Stimulated activated naive CD8-positive, alpha-beta T cell treated with anti-CD3 and anti-CD28 coated beads, Interleukin-15, Interleukin-2, amounts not matched to agents 100 ng/mL and 50 ng/mL, for 24 hours (primary cell): ENCODE results near the gene FAM151A.

Source experiments
- H3K27ac Mint-ChIP-seq: one replicate; pipeline ENCODE4 v1.8.0; 2021; ENCODE audit warnings: mild to moderate bottlenecking, mixed read lengths
- H3K27me3 Mint-ChIP-seq: one replicate; pipeline ENCODE4 v1.8.0; 2021; ENCODE audit warnings: mixed read lengths
- H3K36me3 Mint-ChIP-seq: one replicate; pipeline ENCODE4 v1.8.0; 2021; ENCODE audit warnings: low read depth, mixed read lengths
- H3K4me1 Mint-ChIP-seq: one replicate; pipeline ENCODE4 v1.8.0; 2021; ENCODE audit warnings: low read depth, mixed read lengths
- H3K4me3 Mint-ChIP-seq: one replicate; pipeline ENCODE4 v1.8.0; 2021; ENCODE audit warnings: mild to moderate bottlenecking, mixed read lengths
- H3K9me3 Mint-ChIP-seq: one replicate; pipeline ENCODE4 v1.8.0; 2021; ENCODE audit warnings: mixed read lengths

FAM151A gene

DNA sequence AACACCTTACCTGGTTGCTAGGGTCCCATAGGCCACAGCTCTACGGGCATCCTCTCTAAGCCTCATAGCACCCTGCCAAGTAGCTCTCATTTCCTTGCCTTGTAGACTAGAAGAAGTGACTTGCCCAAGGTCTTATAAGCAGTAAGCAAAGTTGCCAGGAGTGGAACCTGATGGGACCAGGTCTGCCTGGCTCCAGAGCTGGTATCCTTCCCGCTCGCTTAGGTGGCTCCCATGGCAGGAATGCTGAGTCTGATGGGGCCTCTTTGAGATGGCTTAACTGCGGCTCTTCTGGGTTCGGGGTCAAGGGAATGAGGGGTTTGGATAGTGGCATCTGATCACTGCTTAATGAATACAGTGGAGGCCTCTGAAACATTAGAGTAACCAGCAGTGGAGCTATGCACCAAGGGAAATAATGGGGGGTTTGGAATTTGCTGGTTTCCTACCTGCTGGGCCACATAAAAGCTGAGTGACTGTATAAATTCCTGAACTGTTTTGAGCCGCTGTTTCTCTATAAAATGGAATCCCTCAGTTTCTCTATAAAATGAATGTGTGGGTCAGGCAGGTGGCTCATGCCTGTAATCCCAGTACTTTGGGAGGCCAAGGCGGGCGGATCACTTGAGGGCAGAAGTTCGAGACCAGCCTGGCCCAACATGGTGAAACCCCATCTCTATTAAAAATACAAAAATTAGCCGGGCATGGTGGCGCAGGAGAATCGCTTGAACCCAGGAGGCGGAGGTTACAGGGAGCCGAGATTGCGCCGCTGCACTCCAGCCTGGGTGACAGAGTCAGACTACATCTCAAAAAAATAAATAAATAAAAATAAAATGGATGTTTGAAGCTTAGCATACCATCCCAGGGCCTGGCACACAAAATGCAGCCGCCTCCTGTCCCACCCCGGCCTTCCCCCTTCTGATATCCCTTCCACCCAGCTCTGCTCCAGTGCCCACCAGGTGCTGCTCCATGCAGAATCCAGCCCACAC lies 12.4 kb downstream of the FAM151A start:
- no peaks in the 10 kb centered on the region for H3K9me3 Mint-ChIP-seq
- H3K4me3 Mint-ChIP-seq, result no peak overlapping the region
- no peaks in the 10 kb centered on the region for H3K27me3 Mint-ChIP-seq
- no peak overlapping the region for H3K27ac Mint-ChIP-seq
- H3K36me3 Mint-ChIP-seq, result no peaks in the 10 kb centered on the region
- H3K4me1 Mint-ChIP-seq, result no peaks in the 10 kb centered on the region

DNA sequence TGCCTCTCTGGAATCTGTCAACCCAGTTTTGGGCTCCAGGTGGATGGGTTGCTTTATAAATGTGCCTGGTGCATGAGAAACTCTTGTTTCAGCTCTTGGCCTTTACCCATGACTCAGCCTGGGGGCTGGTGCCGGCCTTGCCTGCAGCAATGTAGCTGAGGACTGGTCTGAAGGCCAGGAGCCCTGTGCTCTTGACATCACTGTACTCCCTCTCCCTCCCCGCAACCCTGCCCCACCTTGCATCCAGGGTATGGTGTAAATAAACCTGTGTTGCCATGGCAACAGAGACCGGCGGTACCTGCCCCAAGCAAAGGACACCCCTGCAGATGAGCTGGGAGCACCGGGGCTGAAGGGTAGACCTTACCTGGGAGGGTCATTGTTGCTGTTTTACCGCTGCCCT lies 13.3 kb downstream of the FAM151A start:
- Mint-ChIP-seq H3K9me3 (no peaks in the 10 kb centered on the region), H3K36me3 (no peaks in the 10 kb centered on the region), H3K27ac (no peak overlapping the region), H3K4me3 (no peak overlapping the region), H3K4me1 (peaks cover 4% of the 10 kb centered on the region), H3K27me3 (no peaks in the 10 kb centered on the region)

DNA sequence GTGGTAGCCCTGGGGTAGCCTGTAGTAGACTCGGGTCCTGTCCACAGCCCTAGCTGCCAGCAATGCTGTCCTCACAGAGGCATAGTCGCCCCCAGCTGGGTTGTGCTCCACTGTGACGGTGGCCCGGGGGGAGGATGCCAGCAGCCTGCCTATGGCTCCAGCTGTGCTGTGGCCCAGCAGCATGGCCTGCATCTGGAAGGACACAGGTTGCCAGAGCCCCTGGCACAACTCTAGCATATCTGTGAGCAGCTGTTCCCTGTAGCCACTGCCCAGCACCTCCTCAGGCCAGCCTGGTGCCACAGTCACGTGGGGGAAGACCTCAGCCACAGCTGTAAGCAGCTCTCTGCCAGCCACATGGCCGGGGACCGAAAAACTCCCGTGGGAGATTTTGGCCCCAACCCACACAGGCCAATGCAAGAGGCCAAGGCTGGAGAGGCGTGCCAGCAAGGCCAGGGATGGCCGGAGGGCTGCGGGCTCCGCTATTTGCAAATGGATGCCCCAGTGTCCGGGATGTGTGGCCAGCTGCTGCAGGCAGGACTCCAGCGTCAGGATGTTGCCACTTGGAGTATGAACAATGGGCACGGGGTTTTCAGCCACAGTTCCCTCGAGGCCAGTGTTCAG lies 13.9 kb downstream of the FAM151A start:
- no peaks in the 10 kb centered on the region for H3K36me3 Mint-ChIP-seq
- no peaks in the 10 kb centered on the region for H3K27me3 Mint-ChIP-seq
- no peak overlapping the region for H3K4me3 Mint-ChIP-seq
- no peaks in the 10 kb centered on the region for H3K9me3 Mint-ChIP-seq
- no peak overlapping the region for H3K27ac Mint-ChIP-seq
- peaks cover 11% of the 10 kb centered on the region for H3K4me1 Mint-ChIP-seq

DNA sequence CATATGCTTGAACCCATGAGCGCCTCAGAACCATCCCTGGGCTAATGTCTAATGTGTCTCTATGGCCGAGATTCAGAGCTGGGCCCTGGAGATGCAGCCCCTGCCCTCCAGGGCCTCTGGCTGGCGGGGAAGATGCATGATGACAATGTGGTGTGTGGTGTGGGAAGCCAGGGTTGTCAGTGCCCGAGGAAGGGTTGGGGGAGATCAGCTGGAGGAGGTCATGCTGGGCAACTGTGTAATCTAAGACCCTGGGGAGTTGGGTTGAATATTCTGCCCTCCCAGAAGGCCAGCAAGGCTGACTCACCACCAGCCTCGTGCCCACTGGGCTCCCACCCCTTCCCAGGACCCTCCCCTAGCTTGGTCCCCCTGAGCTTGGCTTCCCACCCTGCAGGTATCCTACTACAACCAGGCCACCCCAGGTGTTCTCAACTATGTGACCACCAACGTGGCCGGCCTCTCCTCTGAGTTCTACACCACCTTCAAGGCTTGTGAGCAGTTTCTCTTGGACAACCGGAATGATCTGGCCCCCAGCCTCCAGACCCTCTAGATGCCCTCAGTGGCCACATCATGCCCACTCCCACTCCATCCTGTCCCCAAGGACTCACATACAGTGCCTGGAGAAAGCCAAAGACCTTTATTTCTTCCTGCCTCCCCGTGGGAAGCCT lies 14.6 kb downstream of the FAM151A start:
- Mint-ChIP-seq H3K4me3 (no peak overlapping the region), H3K4me1 (peaks cover 14% of the 10 kb centered on the region), H3K9me3 (no peaks in the 10 kb centered on the region), H3K27me3 (no peaks in the 10 kb centered on the region), H3K36me3 (no peaks in the 10 kb centered on the region), H3K27ac (no peak overlapping the region)

DNA sequence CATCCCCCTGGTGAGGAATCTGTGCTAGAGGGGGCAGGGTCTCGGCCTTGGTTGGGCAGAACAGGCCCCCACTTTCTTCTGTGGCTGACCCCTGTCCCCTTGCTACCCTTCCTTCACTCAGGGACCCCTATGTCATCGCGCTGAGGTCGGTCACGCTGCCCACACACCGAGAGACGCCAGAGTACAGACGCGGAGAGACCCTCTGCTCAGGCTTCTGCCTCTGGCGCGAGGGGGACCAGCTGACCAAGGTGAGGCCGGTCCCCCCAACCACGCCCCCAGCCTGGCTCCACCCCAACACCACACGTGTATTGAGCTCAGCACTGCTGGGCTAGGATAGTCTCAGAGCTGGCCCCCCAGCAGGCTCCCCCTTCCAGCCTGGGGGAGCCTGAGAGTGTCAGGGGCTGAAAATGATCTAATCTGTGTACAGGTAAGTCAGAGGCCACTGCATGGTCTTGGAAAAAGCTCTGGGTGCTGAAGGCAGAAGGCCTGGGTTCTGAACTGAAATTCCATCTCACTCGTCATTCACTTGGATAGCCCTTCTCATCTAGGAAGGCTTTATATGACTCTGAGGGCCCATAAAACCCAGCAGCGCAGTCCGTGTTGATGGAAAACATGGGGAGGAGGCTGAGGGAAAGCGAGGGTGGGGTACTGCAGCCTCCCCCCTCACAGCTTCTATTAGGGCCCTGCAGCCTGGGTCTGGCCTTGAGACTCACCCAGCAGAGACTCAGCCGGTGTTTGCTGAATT lies 15.3 kb downstream of the FAM151A start:
- Mint-ChIP-seq H3K27me3 (no peaks in the 10 kb centered on the region), H3K4me1 (peaks cover 14% of the 10 kb centered on the region), H3K9me3 (no peaks in the 10 kb centered on the region), H3K36me3 (no peaks in the 10 kb centered on the region), H3K4me3 (no peak overlapping the region), H3K27ac (no peak overlapping the region)

DNA sequence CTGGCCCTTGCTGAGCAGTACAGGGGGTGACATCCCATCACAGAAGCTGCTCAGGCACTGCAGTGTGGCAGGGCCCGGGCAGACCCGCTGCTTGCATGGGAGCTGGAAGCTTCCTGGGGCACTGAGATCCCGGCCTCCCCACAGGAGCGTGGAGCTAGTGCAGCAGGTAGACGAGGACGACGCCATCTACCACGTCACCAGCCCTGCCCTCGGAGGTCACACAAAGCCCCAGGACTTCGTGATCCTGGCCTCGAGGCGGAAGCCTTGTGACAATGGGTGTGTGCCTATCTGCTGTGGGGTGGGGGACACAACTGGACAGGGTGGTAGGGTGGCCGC lies 16.4 kb downstream of the FAM151A start:
- H3K4me3 Mint-ChIP-seq, result no peak overlapping the region
- no peaks in the 10 kb centered on the region for H3K9me3 Mint-ChIP-seq
- no peaks in the 10 kb centered on the region for H3K36me3 Mint-ChIP-seq
- no peak overlapping the region for H3K27ac Mint-ChIP-seq
- H3K4me1 Mint-ChIP-seq, result peaks cover 14% of the 10 kb centered on the region
- H3K27me3 Mint-ChIP-seq, result no peaks in the 10 kb centered on the region

DNA sequence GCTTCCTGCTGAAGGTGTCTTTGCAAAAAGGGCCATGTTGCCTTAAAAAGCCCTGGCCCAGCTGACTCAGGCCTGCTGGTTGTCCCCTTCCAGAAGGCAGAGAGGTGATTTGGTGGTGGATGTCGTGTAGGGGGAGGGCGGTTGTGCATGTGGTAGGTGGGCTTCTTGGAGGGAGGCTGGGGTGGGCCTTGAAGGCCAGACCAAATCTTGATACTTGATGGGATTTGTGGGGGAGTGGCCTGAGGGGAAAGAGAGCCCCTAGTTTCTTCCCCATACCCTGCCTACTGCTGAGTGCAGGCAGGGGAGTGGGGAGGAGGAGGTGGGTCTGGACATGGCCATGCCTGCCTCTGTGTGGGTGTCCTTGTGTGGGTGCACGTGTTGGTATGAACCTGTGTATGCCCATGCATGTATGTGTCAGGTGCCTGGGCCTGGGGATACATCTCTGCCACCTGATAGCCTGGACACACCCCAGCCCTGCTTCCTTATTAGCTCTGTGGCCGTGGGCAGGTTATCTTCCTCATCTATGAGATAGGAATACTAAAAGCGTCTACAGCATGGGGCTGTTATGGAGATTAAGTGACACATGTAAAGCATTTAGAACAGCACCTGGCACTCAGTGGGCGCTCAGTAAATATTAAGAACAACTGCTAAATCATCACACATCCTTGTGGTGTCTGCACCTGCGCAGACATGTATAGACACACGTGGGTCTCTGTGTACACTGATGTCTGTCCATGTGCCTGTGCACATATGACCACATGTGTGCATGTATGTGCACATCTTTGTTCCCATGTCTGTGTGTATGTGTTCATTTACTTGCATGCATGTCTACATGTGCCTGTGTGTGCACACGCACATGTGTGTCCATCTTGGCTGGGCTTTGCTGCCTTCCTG lies 17.0 kb downstream of the FAM151A start:
- peaks cover 14% of the 10 kb centered on the region for H3K4me1 Mint-ChIP-seq
- no peaks in the 10 kb centered on the region for H3K9me3 Mint-ChIP-seq
- H3K4me3 Mint-ChIP-seq, result no peak overlapping the region
- H3K36me3 Mint-ChIP-seq, result no peaks in the 10 kb centered on the region
- no peak overlapping the region for H3K27ac Mint-ChIP-seq
- H3K27me3 Mint-ChIP-seq, result no peaks in the 10 kb centered on the region

DNA sequence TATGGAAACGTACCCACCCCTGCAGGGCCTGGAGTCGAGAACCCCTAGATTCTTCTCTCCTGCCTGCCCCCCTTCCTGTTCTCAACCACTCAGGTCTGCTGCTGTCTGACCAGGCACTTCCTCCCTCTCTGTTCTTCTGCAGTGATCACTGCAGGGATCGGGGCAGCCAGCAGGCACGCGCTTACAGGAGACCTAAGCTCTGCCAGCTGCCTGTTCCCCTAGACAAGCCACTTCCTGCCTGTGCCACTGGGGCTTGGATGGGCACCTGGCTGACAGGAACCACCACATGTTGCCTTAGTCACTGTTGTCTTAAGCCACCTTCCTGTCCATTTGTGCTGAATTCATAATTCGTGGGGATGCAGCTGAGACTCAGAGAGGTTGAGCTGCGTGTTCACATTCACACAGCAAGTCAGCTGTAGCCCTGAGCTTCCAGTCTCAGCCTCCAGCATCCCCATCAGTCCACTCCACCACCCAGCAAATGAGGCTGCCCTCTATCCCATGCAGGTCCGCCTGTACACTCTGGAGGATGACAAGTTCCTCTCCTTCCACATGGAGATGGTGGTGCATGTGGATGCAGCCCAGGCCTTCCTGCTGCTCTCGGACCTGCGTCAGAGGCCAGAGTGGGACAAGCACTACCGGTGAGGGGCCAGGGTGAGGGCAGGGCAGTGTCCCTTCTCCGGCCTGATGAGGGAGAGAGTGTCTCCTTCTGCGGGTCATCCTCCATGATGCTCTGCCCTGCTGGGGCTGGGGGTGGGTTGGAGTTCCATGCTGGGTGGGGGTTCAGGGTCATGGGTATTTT lies 18.6 kb downstream of the FAM151A start:
- Mint-ChIP-seq H3K4me1 (peaks cover 14% of the 10 kb centered on the region), H3K36me3 (no peaks in the 10 kb centered on the region), H3K4me3 (no peak overlapping the region), H3K27me3 (no peaks in the 10 kb centered on the region), H3K9me3 (no peaks in the 10 kb centered on the region), H3K27ac (no peak overlapping the region)

DNA sequence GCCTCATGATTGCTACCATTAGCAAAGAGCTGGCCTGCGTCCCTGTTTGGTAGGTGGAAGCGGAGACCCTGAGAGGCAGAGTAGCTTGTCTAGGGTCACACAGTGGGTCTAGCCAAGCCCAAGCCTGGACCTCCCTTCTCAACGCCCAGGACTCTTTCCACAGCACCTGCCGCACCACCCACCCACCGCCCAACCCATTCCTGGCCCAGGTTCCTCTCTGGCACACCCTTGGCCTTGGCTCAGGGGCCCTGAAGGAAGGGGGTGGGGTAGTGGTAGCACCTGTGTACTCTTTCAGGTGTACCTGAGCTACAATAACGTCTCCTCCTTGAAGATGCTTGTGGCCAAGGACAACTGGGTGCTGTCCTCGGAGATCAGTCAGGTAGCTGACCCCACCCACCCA lies 19.3 kb downstream of the FAM151A start:
- Mint-ChIP-seq H3K36me3 (no peaks in the 10 kb centered on the region), H3K4me3 (no peak overlapping the region), H3K9me3 (no peaks in the 10 kb centered on the region), H3K27ac (no peak overlapping the region), H3K27me3 (no peaks in the 10 kb centered on the region), H3K4me1 (peaks cover 14% of the 10 kb centered on the region)

DNA sequence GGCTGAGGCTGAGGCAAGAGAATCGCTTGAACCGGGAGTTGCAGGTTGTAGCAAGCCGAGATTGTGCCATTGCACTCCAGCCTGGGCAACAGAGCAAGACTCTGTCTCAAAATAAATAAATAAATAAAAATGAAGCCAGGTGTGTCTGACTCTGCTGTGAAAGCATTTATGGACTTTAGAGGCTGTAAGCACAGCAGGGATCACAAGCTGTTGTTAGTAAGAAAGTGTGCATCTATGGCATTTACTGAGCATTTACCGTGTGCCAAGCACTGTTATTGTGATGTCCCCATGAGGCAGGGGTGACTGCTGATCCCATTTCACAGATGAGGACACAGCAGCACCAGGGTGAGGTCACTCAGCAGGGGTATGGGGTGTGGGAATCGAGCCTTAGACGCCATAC lies 20.1 kb downstream of the FAM151A start:
- Mint-ChIP-seq H3K9me3 (no peaks in the 10 kb centered on the region), H3K4me3 (no peak overlapping the region), H3K36me3 (no peaks in the 10 kb centered on the region), H3K27me3 (no peaks in the 10 kb centered on the region), H3K4me1 (peaks cover 14% of the 10 kb centered on the region), H3K27ac (no peak overlapping the region)

DNA sequence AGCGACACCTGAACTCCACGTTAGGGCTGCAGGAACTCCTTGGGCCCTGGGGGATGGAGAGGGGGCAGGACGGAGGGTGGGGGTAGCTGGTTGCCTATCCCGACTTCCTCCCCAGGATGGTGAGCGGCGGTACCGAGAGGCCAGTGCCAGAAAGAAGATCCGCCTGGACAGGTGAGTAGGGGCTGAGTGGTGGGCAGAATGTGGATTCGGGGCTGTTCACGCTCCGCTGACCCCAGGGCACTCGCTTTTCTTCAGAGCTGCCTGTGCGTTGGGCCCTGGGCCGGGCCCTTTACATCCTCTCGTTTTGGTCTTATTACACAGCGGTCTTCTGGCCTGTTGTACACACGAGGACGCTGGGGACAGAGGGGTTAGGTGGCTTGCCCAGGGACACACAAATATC lies 20.8 kb downstream of the FAM151A start:
- Mint-ChIP-seq H3K27me3 (no peaks in the 10 kb centered on the region), H3K4me3 (no peak overlapping the region), H3K4me1 (peaks cover 14% of the 10 kb centered on the region), H3K36me3 (no peaks in the 10 kb centered on the region), H3K9me3 (no peaks in the 10 kb centered on the region), H3K27ac (no peak overlapping the region)

DNA sequence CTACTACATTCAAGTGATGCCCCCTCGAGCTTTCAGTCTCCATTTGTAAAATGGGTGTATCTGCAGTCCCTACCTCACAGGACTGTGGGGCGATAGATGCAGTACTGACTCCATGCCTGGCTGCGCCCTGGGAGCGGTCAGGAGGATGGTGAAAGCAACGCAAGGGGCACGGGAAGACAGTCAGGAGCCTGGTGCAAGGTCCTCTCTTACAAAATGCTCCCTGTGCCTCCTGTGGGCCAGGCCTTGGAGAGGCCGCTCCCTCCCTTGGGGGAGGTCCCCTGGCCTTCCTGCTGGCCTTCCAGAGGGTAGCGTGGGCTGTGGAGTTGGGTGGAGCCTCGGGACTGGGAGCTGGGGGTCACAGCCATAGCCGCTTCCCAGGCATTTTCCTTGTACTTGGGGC lies 21.6 kb downstream of the FAM151A start:
- H3K27me3 Mint-ChIP-seq, result no peaks in the 10 kb centered on the region
- H3K4me3 Mint-ChIP-seq, result no peak overlapping the region
- H3K9me3 Mint-ChIP-seq, result no peaks in the 10 kb centered on the region
- peaks cover 14% of the 10 kb centered on the region for H3K4me1 Mint-ChIP-seq
- no peaks in the 10 kb centered on the region for H3K36me3 Mint-ChIP-seq
- no peak overlapping the region for H3K27ac Mint-ChIP-seq

DNA sequence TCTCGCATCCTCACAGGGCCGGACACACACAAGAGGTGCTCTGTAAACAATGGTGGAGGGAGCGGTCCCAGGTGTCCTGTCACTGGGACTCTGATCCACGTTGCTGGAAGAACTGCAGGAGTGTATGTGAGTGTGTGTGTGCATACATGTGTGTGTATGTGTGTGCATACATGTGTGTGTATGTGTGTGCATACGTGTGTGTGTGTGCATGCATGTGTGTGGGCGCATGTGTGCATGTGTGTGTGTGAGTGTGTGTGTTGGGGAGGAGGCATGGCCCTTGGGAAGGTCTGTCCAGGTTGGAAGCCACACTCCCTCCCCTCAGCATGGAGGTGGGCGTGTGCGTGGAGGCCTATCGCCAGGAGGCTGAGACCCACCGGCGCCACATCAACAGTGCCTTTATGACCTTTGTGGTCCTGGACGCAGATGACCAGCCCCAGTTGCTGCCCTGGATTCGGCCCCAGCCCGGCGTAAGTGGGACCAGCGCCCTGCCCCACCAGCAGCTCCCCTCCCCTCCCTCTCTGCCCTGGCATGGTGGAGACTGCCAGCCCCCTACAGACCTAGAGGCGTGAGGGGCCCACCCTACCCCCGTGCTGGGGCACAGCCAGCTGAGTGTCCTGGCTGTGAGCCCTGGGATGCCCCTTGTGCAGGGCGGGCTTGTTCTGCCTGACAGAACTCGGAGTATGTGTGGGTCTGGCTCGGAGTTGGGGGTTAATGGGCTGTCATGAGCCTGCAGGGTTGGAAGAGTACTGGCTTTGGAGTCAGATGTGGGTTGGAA lies 22.2 kb downstream of the FAM151A start:
- Mint-ChIP-seq H3K4me1 (peaks cover 14% of the 10 kb centered on the region), H3K4me3 (no peak overlapping the region), H3K27me3 (no peaks in the 10 kb centered on the region), H3K9me3 (no peaks in the 10 kb centered on the region), H3K36me3 (no peaks in the 10 kb centered on the region), H3K27ac (no peak overlapping the region)
